OCI-LY7 (cell line): Measurements from ENCODE around the gene OPALIN.

Experiments used
- EZH2phosphoT487 ChIP-seq: fragments of 200-600 bp; sonication (generic); IDR thresholded peaks from 2 replicates; pipeline ENCODE4 v1.6.1; 2018; ENCODE audit warnings: low read depth, borderline replicate concordance, mild to moderate bottlenecking, mixed run types, antibody characterized with exemption, low read length, moderate library complexity, mixed read lengths
- TF ChIP-seq, protein P1 (sequence below): fragments of 200-600 bp; sonication (generic); conservative IDR thresholded peaks from 2 replicates; pipeline ENCODE4 v1.5.1; 2014; ENCODE audit warnings: mild to moderate bottlenecking, antibody characterized with exemption, low read length, moderate library complexity, mixed read lengths

DNA sequence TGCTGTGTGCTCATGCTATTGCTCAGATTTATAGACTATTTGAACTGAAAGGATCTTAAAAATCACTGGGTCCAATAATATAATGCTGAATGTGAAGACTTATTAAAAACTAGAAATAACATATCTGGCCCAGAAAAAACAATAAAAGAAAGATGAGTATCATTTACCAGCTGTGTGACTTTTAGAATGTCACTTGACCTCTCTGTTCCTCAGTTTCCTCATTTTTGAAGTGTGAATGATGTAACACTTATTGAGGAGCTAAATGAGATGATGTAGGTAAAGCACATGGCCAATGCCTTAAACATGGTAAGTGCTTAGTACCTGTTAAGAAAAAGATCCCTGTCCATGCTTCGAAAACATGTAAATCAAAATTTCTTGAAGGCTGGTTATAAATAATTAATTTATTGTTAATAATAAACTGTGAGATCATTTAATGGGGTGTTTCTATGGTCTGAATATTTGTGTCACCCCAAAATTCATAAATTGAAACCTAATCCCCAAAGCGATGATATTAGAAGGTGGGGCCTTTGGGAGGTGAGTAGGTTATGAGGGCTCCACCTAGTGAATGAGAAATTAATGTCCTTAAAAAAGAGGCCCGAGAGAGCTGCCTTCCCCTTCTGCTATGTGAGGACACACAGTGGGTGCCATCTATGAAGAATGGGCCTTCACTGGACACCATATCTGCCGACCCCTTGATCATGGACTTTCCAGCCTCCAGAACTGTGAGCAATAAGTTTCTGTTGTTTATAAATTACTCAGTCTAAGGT is 41.6 kb downstream of the OPALIN start:
- TF ChIP-seq, protein P1, sequence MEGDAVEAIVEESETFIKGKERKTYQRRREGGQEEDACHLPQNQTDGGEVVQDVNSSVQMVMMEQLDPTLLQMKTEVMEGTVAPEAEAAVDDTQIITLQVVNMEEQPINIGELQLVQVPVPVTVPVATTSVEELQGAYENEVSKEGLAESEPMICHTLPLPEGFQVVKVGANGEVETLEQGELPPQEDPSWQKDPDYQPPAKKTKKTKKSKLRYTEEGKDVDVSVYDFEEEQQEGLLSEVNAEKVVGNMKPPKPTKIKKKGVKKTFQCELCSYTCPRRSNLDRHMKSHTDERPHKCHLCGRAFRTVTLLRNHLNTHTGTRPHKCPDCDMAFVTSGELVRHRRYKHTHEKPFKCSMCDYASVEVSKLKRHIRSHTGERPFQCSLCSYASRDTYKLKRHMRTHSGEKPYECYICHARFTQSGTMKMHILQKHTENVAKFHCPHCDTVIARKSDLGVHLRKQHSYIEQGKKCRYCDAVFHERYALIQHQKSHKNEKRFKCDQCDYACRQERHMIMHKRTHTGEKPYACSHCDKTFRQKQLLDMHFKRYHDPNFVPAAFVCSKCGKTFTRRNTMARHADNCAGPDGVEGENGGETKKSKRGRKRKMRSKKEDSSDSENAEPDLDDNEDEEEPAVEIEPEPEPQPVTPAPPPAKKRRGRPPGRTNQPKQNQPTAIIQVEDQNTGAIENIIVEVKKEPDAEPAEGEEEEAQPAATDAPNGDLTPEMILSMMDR, result peak; percentile 72
- TF ChIP-seq EZH2phosphoT487, result no peak
